Measurements from ENCODE around the gene ZNF865. TPM values are rescaled to one million over a fixed set of nuclear protein-coding genes. Genes with fewer than 3 reads are reported as not detected.

ZNF865 gene
- total RNA-seq, 1 experiment from 2014 or later, result 21.7 TPM

DNA sequence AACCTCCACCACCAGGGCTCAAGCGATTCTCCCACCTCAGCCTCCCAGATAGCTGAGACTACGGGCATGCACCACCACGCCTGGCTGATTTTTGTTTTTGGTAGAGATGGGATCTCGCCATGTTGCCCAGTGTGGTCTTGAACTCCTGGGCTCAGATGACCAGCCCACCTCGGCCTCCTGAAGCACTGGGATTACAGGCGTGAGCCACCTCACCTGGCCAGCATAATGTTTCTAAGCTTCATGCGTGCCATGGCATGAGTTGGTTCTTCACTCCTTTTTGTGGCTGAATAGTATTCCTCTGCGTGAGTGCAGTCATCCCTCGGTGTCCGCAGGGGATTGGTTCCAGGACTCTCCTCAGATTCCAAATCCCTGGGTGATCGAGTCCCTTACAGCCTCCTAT is 20.6 kb upstream of the ZNF865 start:
- peak overlapping the region; percentile 75 for H3K4me3 Mint-ChIP-seq
- H3K36me3 Mint-ChIP-seq, result no peaks in the 10 kb centered on the region; the same call in 1 of the 2 replicates
- ATAC-seq (no peak), DNase-seq (ENCODE audit: low spot score) (no peak)
- TF ChIP-seq ZNF121 (CRISPR knock-in tag; IDR thresholded peaks at IDR 0.05) (peak; percentile 94), ZNF317 (CRISPR knock-in tag; IDR thresholded peaks at IDR 0.05; ENCODE audit: borderline replicate concordance, low read depth) (no peak)
- H3K27me3 Mint-ChIP-seq (ENCODE audit: low read depth), result peaks cover 28% of the 10 kb centered on the region
- peaks cover 21% of the 10 kb centered on the region for H3K4me1 Mint-ChIP-seq
- CTCF ChIA-PET, result interaction anchor here (1.0 to 1.7 kb wide), 3 partner anchors 21 to 439 kb away, joined by 3 to 6 read pairs (median 5); no protein-coding TSS in a partner anchor
- no peaks in the 10 kb centered on the region for H3K9me3 Mint-ChIP-seq
- POLR2A ChIA-PET, result interaction anchor here (1.2 kb wide), 1 partner anchor 35 kb away, joined by 5 read pairs; no protein-coding TSS in a partner anchor
- no peak overlapping the region for H3K27ac Mint-ChIP-seq

DNA sequence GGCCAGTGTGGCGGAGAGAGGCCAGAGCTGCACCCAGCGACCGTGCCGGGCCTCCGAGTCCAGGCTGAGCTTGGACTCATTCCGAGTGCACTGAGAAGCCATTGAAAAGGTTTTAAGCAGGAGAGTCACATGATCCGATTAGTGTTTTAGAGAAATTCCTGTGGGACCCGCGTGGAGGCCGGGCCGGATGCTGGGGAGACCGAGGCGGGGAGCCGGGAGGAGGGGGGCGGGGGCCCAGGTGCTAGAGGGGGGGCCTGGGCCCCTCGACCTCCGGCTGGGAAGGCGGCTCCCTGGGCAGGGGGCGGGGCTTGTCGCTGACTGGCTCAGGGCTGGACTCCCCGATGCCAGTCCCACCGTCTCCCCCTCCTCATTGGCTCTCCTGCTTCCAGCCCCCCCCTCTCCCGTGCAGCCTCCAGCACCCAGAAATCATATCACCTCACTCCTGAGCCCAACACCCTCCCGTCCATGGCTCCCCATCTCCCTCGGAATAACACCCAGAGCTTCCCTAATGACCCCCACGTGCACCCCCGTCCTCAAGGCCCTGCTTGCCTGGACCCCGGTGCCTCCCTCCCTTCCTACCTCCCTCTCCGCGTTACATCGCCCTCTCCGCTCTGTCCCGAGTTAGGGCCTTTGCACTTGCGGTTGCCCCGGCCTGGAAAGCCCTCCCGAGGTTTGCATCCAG is 19.6 kb upstream of the ZNF865 start:
- DNase-seq (ENCODE audit: low spot score) (peak; percentile 89), ATAC-seq (peak; percentile 76)
- Mint-ChIP-seq H3K27me3 (ENCODE audit: low read depth) (peaks cover 29% of the 10 kb centered on the region), H3K9me3 (no peaks in the 10 kb centered on the region), H3K27ac (peak overlapping the region; percentile 70), H3K4me1 (peaks cover 27% of the 10 kb centered on the region), H3K4me3 (peak overlapping the region; percentile 75), H3K36me3 (no peaks in the 10 kb centered on the region)
- ChIA-PET POLR2A (interaction anchor here (1.2 to 2.3 kb wide), 2 partner anchors 13 to 35 kb away, joined by 5 to 17 read pairs; partner anchors contain the start of genes FIZ1 and ZNF524), CTCF (interaction anchor here (0.6 to 4.0 kb wide), 7 partner anchors 20 to 445 kb away, joined by 3 to 13 read pairs (median 5); partner anchors contain the start of gene ZNF865)
- TF ChIP-seq, protein P1, sequence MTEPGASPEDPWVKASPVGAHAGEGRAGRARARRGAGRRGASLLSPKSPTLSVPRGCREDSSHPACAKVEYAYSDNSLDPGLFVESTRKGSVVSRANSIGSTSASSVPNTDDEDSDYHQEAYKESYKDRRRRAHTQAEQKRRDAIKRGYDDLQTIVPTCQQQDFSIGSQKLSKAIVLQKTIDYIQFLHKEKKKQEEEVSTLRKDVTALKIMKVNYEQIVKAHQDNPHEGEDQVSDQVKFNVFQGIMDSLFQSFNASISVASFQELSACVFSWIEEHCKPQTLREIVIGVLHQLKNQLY (CRISPR knock-in tag; IDR thresholded peaks at IDR 0.05), result no peak
- TF ChIP-seq ZNF423 (CRISPR knock-in tag; IDR thresholded peaks at IDR 0.05) (peak; percentile 40; the same call in 1 of the 2 replicates), ZNF121 (CRISPR knock-in tag; IDR thresholded peaks at IDR 0.05) (0 out of 2 replicates have a peak, but pooled peaks have one; percentile 26), NFYB (CRISPR knock-in tag; conservative IDR thresholded peaks at IDR 0.05; ENCODE audit: low read depth) (peak; percentile 77), TEAD4 (CRISPR knock-in tag; IDR thresholded peaks at IDR 0.05) (no peak), SP1 (CRISPR knock-in tag; conservative IDR thresholded peaks at IDR 0.05) (peak; percentile 57), NFE2L1 (CRISPR knock-in tag; IDR thresholded peaks at IDR 0.05) (peak; percentile 52; the same call in 1 of the 2 replicates), ETV6 (CRISPR knock-in tag; IDR thresholded peaks at IDR 0.05) (0 out of 2 replicates have a peak, but pooled peaks have one; percentile 37), GTF2I (CRISPR knock-in tag; conservative IDR thresholded peaks at IDR 0.05) (0 out of 2 replicates have a peak, but pooled peaks have one; percentile 47)
- TF ChIP-seq, protein P2, sequence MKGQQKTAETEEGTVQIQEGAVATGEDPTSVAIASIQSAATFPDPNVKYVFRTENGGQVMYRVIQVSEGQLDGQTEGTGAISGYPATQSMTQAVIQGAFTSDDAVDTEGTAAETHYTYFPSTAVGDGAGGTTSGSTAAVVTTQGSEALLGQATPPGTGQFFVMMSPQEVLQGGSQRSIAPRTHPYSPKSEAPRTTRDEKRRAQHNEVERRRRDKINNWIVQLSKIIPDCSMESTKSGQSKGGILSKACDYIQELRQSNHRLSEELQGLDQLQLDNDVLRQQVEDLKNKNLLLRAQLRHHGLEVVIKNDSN (CRISPR knock-in tag; IDR thresholded peaks at IDR 0.05), result peak; percentile 54
- TF ChIP-seq, protein P3, sequence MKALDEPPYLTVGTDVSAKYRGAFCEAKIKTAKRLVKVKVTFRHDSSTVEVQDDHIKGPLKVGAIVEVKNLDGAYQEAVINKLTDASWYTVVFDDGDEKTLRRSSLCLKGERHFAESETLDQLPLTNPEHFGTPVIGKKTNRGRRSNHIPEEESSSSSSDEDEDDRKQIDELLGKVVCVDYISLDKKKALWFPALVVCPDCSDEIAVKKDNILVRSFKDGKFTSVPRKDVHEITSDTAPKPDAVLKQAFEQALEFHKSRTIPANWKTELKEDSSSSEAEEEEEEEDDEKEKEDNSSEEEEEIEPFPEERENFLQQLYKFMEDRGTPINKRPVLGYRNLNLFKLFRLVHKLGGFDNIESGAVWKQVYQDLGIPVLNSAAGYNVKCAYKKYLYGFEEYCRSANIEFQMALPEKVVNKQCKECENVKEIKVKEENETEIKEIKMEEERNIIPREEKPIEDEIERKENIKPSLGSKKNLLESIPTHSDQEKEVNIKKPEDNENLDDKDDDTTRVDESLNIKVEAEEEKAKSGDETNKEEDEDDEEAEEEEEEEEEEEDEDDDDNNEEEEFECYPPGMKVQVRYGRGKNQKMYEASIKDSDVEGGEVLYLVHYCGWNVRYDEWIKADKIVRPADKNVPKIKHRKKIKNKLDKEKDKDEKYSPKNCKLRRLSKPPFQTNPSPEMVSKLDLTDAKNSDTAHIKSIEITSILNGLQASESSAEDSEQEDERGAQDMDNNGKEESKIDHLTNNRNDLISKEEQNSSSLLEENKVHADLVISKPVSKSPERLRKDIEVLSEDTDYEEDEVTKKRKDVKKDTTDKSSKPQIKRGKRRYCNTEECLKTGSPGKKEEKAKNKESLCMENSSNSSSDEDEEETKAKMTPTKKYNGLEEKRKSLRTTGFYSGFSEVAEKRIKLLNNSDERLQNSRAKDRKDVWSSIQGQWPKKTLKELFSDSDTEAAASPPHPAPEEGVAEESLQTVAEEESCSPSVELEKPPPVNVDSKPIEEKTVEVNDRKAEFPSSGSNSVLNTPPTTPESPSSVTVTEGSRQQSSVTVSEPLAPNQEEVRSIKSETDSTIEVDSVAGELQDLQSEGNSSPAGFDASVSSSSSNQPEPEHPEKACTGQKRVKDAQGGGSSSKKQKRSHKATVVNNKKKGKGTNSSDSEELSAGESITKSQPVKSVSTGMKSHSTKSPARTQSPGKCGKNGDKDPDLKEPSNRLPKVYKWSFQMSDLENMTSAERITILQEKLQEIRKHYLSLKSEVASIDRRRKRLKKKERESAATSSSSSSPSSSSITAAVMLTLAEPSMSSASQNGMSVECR (CRISPR knock-in tag; IDR thresholded peaks at IDR 0.05; ENCODE audit: borderline replicate concordance), result no peak
- TF ChIP-seq, protein P4, sequence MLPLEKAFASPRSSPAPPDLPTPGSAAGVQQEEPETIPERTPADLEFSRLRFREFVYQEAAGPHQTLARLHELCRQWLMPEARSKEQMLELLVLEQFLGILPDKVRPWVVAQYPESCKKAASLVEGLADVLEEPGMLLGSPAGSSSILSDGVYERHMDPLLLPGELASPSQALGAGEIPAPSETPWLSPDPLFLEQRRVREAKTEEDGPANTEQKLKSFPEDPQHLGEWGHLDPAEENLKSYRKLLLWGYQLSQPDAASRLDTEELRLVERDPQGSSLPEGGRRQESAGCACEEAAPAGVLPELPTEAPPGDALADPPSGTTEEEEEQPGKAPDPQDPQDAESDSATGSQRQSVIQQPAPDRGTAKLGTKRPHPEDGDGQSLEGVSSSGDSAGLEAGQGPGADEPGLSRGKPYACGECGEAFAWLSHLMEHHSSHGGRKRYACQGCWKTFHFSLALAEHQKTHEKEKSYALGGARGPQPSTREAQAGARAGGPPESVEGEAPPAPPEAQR (CRISPR knock-in tag; IDR thresholded peaks at IDR 0.05), result no peak
- TF ChIP-seq, protein P5, sequence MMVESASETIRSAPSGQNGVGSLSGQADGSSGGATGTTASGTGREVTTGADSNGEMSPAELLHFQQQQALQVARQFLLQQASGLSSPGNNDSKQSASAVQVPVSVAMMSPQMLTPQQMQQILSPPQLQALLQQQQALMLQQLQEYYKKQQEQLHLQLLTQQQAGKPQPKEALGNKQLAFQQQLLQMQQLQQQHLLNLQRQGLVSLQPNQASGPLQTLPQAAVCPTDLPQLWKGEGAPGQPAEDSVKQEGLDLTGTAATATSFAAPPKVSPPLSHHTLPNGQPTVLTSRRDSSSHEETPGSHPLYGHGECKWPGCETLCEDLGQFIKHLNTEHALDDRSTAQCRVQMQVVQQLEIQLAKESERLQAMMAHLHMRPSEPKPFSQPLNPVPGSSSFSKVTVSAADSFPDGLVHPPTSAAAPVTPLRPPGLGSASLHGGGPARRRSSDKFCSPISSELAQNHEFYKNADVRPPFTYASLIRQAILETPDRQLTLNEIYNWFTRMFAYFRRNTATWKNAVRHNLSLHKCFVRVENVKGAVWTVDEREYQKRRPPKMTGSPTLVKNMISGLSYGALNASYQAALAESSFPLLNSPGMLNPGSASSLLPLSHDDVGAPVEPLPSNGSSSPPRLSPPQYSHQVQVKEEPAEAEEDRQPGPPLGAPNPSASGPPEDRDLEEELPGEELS (CRISPR knock-in tag; IDR thresholded peaks at IDR 0.05), result no peak
- TF ChIP-seq, protein P6, sequence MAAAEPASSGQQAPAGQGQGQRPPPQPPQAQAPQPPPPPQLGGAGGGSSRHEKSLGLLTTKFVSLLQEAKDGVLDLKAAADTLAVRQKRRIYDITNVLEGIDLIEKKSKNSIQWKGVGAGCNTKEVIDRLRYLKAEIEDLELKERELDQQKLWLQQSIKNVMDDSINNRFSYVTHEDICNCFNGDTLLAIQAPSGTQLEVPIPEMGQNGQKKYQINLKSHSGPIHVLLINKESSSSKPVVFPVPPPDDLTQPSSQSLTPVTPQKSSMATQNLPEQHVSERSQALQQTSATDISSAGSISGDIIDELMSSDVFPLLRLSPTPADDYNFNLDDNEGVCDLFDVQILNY (CRISPR knock-in tag; IDR thresholded peaks at IDR 0.05), result no peak
- TF ChIP-seq, protein P7, sequence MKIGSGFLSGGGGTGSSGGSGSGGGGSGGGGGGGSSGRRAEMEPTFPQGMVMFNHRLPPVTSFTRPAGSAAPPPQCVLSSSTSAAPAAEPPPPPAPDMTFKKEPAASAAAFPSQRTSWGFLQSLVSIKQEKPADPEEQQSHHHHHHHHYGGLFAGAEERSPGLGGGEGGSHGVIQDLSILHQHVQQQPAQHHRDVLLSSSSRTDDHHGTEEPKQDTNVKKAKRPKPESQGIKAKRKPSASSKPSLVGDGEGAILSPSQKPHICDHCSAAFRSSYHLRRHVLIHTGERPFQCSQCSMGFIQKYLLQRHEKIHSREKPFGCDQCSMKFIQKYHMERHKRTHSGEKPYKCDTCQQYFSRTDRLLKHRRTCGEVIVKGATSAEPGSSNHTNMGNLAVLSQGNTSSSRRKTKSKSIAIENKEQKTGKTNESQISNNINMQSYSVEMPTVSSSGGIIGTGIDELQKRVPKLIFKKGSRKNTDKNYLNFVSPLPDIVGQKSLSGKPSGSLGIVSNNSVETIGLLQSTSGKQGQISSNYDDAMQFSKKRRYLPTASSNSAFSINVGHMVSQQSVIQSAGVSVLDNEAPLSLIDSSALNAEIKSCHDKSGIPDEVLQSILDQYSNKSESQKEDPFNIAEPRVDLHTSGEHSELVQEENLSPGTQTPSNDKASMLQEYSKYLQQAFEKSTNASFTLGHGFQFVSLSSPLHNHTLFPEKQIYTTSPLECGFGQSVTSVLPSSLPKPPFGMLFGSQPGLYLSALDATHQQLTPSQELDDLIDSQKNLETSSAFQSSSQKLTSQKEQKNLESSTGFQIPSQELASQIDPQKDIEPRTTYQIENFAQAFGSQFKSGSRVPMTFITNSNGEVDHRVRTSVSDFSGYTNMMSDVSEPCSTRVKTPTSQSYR (CRISPR knock-in tag; IDR thresholded peaks at IDR 0.05), result 0 out of 2 replicates have a peak, but pooled peaks have one; percentile 13
- TF ChIP-seq, protein P8, sequence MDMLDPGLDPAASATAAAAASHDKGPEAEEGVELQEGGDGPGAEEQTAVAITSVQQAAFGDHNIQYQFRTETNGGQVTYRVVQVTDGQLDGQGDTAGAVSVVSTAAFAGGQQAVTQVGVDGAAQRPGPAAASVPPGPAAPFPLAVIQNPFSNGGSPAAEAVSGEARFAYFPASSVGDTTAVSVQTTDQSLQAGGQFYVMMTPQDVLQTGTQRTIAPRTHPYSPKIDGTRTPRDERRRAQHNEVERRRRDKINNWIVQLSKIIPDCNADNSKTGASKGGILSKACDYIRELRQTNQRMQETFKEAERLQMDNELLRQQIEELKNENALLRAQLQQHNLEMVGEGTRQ (CRISPR knock-in tag; IDR thresholded peaks at IDR 0.05), result peak; percentile 73
